ENCODE results near the gene TSPAN10. TPM values are rescaled to one million over a fixed set of nuclear protein-coding genes. Genes with fewer than 3 reads are reported as not detected.

TSPAN10 gene
- total and polyA plus RNA-seq, 9 of the 15 experiments (the other 6 are each of a cell fraction or from before 2014, with no cell fraction given), result 0.05 to 0.31 (median 0.13) TPM; not detected in 1

DNA sequence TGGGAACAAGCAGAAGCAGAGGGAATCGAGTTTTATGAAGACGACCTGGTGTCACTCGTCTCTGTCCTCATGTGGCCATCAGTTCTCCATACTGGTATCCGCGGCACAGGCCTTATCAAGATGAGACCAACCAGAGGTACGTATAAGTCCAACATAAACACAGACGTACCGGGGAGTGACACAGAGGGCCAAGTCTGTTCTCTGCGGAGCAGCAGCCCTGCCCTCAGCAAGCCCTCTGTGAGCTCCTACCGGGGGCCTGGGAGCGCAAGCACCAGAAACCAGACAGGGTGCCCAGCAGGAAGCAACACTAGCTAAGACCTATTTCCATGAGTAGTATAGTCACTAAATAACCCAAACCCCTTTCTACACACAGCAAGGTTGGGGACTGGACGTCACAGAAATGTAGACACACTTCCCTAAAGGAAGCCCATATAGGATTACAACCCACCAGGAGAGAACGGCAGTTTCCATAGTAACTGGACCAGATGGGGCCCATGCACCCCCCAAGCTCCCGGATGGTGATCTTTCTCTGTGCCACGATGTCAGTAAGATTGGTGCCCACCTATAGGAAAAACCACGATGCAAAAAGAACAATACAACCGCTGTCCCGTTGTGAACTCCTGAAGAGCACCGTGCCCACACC lies 45.7 kb downstream of the TSPAN10 start:
- H3K4me1 ChIP-seq (replicated peaks in 1 of 2; ENCODE audit: control insufficient read depth in 2 of 2, insufficient read depth in 2 of 2, low read length in 2 of 2), result peaks cover 13 to 52% of the 10 kb centered on the region in 2 experiments
- DNase-seq (ENCODE audit: extremely low read depth in 1 of 4, low spot score in 3 of 4) (no peak), FAIRE-seq (no peak), ATAC-seq (no peak)
- no peaks in the 10 kb centered on the region for H3K9me3 ChIP-seq (replicated peaks; ENCODE audit: control insufficient read depth, insufficient read depth, low read depth, low read length)
- H3K4me2 ChIP-seq (ENCODE audit: insufficient read depth, low read length), result peak overlapping the region; percentile 90
- H3K4me3 ChIP-seq, result peak overlapping the region; percentile 96
- intact Hi-C loops (cut with micrococcal nuclease) (no loop called here), in situ Hi-C loops (cut with MboI) (no loop called here)
- peak overlapping the region; percentile 78 for H3K27ac ChIP-seq (ENCODE audit: extremely low read depth, low read depth, low read length)
- ChIA-PET POLR2A (interaction anchor here (0.6 to 3.5 kb wide), 15 partner anchors 8 to 63 kb away, joined by 3 to 39 read pairs (median 5); partner anchors contain the start of genes CCDC137, MRPL12 and OXLD1), CTCF (ENCODE audit: low intra/inter-chr PET ratio) (no interaction called here)
- BruUV-seq (replicated peaks), result no TSS peak
- TF ChIP-seq ZNF511 (CRISPR knock-in tag; IDR thresholded peaks at IDR 0.05) (no peak), ZNF764 (CRISPR knock-in tag; IDR thresholded peaks at IDR 0.05; ENCODE audit: low read depth) (no peak), CBX5 (IDR thresholded peaks at IDR 0.05; ENCODE audit: borderline replicate concordance, low read depth) (no peak), SPI1 (IDR thresholded peaks at IDR 0.05; ENCODE audit: borderline replicate concordance, low read depth, low read length) (0 out of 2 replicates have a peak, but pooled peaks have one; percentile 18), BMI1 (IDR thresholded peaks at IDR 0.05; ENCODE audit: low read length) (no peak), PCBP2 (IDR thresholded peaks at IDR 0.05; ENCODE audit: low read depth, low read length, poor library complexity, severe bottlenecking) (no peak), ZBTB1 (CRISPR knock-in tag; IDR thresholded peaks at IDR 0.05; ENCODE audit: borderline replicate concordance, low read depth) (no peak), KLF16 (IDR thresholded peaks at IDR 0.05) (no peak), ZNF316 (IDR thresholded peaks at IDR 0.05) (peak; percentile 40), ZHX1 (conservative IDR thresholded peaks at IDR 0.05; ENCODE audit: low read length) (no peak), TRIM28 (IDR thresholded peaks at IDR 0.05) (no peak), MTA3 (IDR thresholded peaks at IDR 0.05; ENCODE audit: borderline replicate concordance) (no peak), RFX1 (IDR thresholded peaks at IDR 0.05) (peak; percentile 73), CBFB (CRISPR knock-in tag; IDR thresholded peaks at IDR 0.05) (0 out of 2 replicates have a peak, but pooled peaks have one; percentile 32), RBM15 (IDR thresholded peaks at IDR 0.05; ENCODE audit: insufficient read depth, low read length) (no peak), E2F4 (CRISPR knock-in tag; IDR thresholded peaks at IDR 0.05; ENCODE audit: low read depth) (no peak), PHB2 (IDR thresholded peaks at IDR 0.05; ENCODE audit: low read depth) (no peak)
- TF ChIP-seq, protein P1, sequence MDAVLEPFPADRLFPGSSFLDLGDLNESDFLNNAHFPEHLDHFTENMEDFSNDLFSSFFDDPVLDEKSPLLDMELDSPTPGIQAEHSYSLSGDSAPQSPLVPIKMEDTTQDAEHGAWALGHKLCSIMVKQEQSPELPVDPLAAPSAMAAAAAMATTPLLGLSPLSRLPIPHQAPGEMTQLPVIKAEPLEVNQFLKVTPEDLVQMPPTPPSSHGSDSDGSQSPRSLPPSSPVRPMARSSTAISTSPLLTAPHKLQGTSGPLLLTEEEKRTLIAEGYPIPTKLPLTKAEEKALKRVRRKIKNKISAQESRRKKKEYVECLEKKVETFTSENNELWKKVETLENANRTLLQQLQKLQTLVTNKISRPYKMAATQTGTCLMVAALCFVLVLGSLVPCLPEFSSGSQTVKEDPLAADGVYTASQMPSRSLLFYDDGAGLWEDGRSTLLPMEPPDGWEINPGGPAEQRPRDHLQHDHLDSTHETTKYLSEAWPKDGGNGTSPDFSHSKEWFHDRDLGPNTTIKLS (IDR thresholded peaks at IDR 0.05; ENCODE audit: borderline replicate concordance, low read depth), result no peak
- peaks cover 6% of the 10 kb centered on the region for H3K9me1 ChIP-seq (ENCODE audit: control insufficient read depth, insufficient read depth, low read length)
- H3K9ac ChIP-seq (ENCODE audit: insufficient read depth in 1 of 2, low read depth in 2 of 2, low read length in 2 of 2), result peak overlapping the region; percentile 96 to 99
- WGBS (ENCODE audit: insufficient coverage, low coverage, missing lambda C conversion rate), result 9% methylated on average over 19 of the region's 19 CpGs
- peak overlapping the region; percentile 78; the same call in 1 of the 2 replicates for H2AFZ ChIP-seq (ENCODE audit: low read depth, low read length)
- peaks cover 55% of the 10 kb centered on the region for H3K79me2 ChIP-seq (ENCODE audit: control insufficient read depth, insufficient read depth, low read length)
- no peaks in the 10 kb centered on the region for H3K27me3 ChIP-seq (ENCODE audit: control insufficient read depth in 2 of 2, insufficient read depth in 2 of 2, low read length in 2 of 2)
- peaks cover 12% of the 10 kb centered on the region; the same call in 1 of the 2 replicates for H4K20me1 ChIP-seq (replicated peaks; ENCODE audit: control insufficient read depth, insufficient read depth, low read length)
- H3K36me3 ChIP-seq (ENCODE audit: control insufficient read depth, insufficient read depth, low read length), result peaks cover 41% of the 10 kb centered on the region; the same call in 2 of the 3 replicates
